Kidney (tissue), 14 donors: ENCODE results near the gene PLCB3. TPM values are rescaled to one million over a fixed set of nuclear protein-coding genes. Genes with fewer than 3 reads are reported as not detected.

Experiments used
- DNase-seq, 5 donors: peaks; one replicate each; pipeline ENCODE4 v3.0.0-alpha.2; 2013 to 2020
- FAIRE-seq: peaks from 2 replicates; lab custom pipeline; 2012; peaks lifted over from hg19 to GRCh38; lab: Jason Lieb, UNC
- H3K27ac ChIP-seq, 2 donors: one replicate each; pipeline ENCODE4 v1.7.0; 2013; ENCODE audit warnings: low read depth in 2 of 2, low read length in 2 of 2, inconsistent platforms in 1 of 2
- H3K27me3 ChIP-seq: one replicate; pipeline ENCODE4 v1.7.1; 2013; ENCODE audit warnings: low read length, inconsistent platforms; ENCODE audit not compliant: control insufficient read depth, insufficient read depth
- H3K36me3 ChIP-seq, 3 donors: one replicate each; pipeline versions ENCODE4 v1.7.0 to v1.7.1; 2013; ENCODE audit warnings: low read length in 3 of 3, control low read depth in 1 of 3, inconsistent platforms in 1 of 3; ENCODE audit not compliant: insufficient read depth in 3 of 3, control insufficient read depth in 2 of 3
- H3K4me1 ChIP-seq, 3 donors: one replicate each; pipeline versions ENCODE4 v1.7.0 to v1.7.1; 2013; ENCODE audit warnings: low read length in 3 of 3, inconsistent platforms in 1 of 3, low read depth in 1 of 3; ENCODE audit not compliant: control insufficient read depth in 2 of 3, insufficient read depth in 2 of 3
- H3K4me3 ChIP-seq, 3 donors: one replicate each; pipeline versions ENCODE4 v1.7.0 to v1.8.1; 2013; ENCODE audit warnings: low read length in 3 of 3, control low read depth in 1 of 3, inconsistent platforms in 1 of 3
- H3K9ac ChIP-seq, 3 donors: one replicate each; pipeline versions ENCODE4 v1.7.0 to v1.7.1; 2013; ENCODE audit warnings: low read length in 3 of 3, control low read depth in 1 of 3, inconsistent platforms in 1 of 3
- H3K9me3 ChIP-seq, 3 donors: one replicate each; pipeline versions ENCODE4 v1.7.0 to v1.7.1; 2013; ENCODE audit warnings: low read length in 3 of 3, control low read depth in 1 of 3, inconsistent platforms in 1 of 3; ENCODE audit not compliant: control insufficient read depth in 2 of 3, insufficient read depth in 1 of 3
- intact Hi-C: fragments of 100-400 bp; cut with DNase I; formaldehyde crosslinking; loops from one replicate; pipeline ENCODE4 v1.11.1; 2022
- polyA plus RNA-seq: library from polyadenylated mRNA; stranded (reverse); fragments of 350-450 nt; fragmentation: Illumina TruSeq; extraction: RNeasy Lipid Tissue Mini Kit (QIAGEN cat#74804); gene quantifications from one replicate; pipeline ENCODE4 v1.2.3, GENCODE V29; 2014; ENCODE audit warnings: low read depth, low replicate concordance; ENCODE audit not compliant: insufficient read depth
- total RNA-seq: library from RNA; stranded (reverse); fragmentation: NEBNext Ultra II Directional; extraction: Animal tissue kit (Norgen Biotek cat#: 25700); gene quantifications from one replicate; pipeline ENCODE4 v1.2.1, GENCODE V29; 2021
- TF ChIP-seq, protein P1 (sequence below): IDR thresholded peaks from 3 replicates; pipeline ENCODE4 v1.5.1; 2012; ENCODE audit warnings: mild to moderate bottlenecking, moderate library complexity, borderline replicate concordance; ENCODE audit not compliant: insufficient read depth; ENCODE audit errors: extremely low read depth
- donor health status: control.
- donor health status: control.
- donor health status: control.
- donor health status: control.
- donor health status: control.
- donor health status: DM: yes; HTN: yes; CAD: no.
- donor health status: Normal renal cell carcinoma (clear cell type).

PLCB3 gene
- total and polyA plus RNA-seq, 2 donors from 2014 or later, result 9.6 to 24.6 TPM

DNA sequence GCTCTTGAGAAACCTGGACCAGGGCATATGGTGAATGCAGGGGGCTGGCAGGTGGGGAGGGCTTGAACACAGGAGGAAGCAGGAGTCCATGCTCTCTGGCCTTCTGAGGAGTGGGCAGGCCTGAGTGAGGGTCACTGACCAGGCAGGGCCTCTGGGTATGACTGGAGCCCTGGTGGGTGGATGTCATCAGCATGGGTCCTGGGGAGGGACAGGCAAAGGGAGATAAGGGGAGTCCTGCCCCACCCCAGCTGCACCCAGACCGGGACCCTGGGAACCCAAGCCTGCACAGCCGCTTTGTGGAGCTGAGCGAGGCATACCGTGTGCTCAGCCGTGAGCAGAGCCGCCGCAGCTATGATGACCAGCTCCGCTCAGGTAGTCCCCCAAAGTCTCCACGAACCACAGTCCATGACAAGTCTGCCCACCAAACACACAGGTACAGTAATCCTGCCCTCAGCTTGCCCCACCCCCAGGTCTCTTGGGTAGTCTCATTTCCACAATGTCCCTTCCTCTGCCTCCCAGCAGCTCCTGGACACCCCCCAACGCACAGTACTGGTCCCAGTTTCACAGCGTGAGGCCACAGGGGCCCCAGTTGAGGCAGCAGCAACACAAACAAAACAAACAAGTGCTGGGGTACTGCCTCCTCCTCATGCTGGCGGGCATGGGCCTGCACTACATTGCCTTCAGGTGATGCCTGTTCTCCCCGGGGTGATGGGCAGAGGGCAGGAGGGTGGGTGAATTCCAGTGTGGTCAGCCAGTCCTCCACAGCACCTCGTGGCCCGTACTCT lies 19.0 kb upstream of the PLCB3 start:
- FAIRE-seq (no peak), DNase-seq (peak in 1 of 5 donors; percentile 73)
- H3K9ac ChIP-seq, result no peak overlapping the region
- intact Hi-C loops, result no loop called here
- peak overlapping the region in 1 of 2 donors; percentile 22 for H3K27ac ChIP-seq
- no peaks in the 10 kb centered on the region for H3K36me3 ChIP-seq
- no peaks in the 10 kb centered on the region for H3K9me3 ChIP-seq
- no peak overlapping the region for H3K4me3 ChIP-seq
- TF ChIP-seq, protein P1, sequence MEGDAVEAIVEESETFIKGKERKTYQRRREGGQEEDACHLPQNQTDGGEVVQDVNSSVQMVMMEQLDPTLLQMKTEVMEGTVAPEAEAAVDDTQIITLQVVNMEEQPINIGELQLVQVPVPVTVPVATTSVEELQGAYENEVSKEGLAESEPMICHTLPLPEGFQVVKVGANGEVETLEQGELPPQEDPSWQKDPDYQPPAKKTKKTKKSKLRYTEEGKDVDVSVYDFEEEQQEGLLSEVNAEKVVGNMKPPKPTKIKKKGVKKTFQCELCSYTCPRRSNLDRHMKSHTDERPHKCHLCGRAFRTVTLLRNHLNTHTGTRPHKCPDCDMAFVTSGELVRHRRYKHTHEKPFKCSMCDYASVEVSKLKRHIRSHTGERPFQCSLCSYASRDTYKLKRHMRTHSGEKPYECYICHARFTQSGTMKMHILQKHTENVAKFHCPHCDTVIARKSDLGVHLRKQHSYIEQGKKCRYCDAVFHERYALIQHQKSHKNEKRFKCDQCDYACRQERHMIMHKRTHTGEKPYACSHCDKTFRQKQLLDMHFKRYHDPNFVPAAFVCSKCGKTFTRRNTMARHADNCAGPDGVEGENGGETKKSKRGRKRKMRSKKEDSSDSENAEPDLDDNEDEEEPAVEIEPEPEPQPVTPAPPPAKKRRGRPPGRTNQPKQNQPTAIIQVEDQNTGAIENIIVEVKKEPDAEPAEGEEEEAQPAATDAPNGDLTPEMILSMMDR, result no peak
- H3K27me3 ChIP-seq, result no peaks in the 10 kb centered on the region
- peaks cover 0 to 32% (median 26%) of the 10 kb centered on the region in 3 donors for H3K4me1 ChIP-seq

DNA sequence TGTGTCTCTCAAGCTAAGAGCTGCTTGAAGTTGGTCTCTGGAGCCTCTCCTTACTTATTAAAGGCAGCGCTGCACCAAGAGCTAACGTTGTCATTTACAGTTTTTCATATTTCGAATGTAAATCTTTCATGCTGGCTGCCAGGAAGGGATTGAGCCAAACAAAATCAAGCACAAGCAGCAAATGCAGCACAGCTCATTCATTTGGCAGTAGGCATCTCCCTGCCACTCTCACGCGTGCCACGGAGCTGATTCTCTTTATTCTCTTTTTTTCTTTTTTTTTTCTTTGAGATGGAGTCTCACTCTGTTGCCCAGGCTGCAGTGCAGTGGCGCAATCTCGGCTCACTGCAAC lies 18.4 kb upstream of the PLCB3 start:
- H3K36me3 ChIP-seq, result peaks cover 0 to 4% (median 1%) of the 10 kb centered on the region in 3 donors
- TF ChIP-seq, protein P1, result no peak
- no peak for FAIRE-seq
- H3K4me3 ChIP-seq, result no peak overlapping the region
- no peaks in the 10 kb centered on the region for H3K9me3 ChIP-seq
- H3K27ac ChIP-seq, result peak overlapping the region in 1 of 2 donors; percentile 22
- H3K27me3 ChIP-seq, result no peaks in the 10 kb centered on the region
- peaks cover 0 to 29% (median 27%) of the 10 kb centered on the region in 3 donors for H3K4me1 ChIP-seq
- H3K9ac ChIP-seq, result no peak overlapping the region
- intact Hi-C loops, result no loop called here
- no peak for DNase-seq

DNA sequence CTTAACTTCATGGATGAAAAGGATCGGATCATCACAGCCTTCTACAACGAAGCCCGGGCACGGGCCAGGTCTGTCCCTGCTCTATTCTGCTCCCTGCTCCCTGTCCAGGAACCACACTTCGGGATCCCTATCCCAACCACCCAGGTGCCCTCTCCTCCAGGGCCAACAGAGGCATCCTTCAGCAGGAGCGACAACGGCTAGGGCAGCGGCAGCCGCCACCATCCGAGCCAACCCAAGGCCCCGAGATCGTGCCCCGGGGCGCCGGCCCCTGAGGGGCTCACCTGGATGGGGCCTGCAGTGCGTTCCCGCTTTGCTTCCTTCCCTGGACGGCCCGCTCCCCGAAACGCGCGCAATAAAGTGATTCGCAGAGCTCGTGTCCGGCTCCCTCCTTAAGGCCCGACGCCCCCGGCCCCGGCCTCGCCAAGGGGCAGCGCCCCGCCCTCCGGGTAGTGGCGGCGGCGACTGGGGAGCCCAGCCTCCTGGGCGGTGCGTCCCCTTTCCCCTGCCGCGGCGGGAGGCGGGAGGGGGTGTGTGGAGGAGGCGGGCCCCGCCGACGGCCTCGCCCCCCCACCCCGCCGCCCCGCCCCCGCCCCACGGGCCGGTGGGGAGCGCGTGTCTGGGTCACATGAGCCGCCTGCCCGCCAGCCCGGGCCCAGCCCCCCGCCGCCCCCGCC lies 17.3 kb upstream of the PLCB3 start, which contains the start of gene VEGFB:
VEGFB (plus strand) TSS at position 672 of the 674 bp plus-strand sequence. CDS start 250 bp downstream, outside the sequence.
- H3K4me1 ChIP-seq, result peaks cover 0 to 35% (median 31%) of the 10 kb centered on the region in 3 donors
- intact Hi-C loops, result no loop called here
- TF ChIP-seq, protein P1, result no peak
- DNase-seq, result peak; percentile 67 to 92 (median 84)
- peak within 1 kb of the TSS; percentile 86 for H3K27ac ChIP-seq
- H3K36me3 ChIP-seq, result peaks cover 0 to 9% (median 8%) of the 10 kb centered on the region in 3 donors
- H3K27me3 ChIP-seq, result no peaks in the 10 kb centered on the region
- H3K9ac ChIP-seq, result peak within 1 kb of the TSS; percentile 10 to 81 (median 71)
- H3K9me3 ChIP-seq, result no peaks in the 10 kb centered on the region
- peak within 1 kb of the TSS; percentile 56 to 70 (median 62) for H3K4me3 ChIP-seq
- FAIRE-seq, result no peak
